ENCODE data around the gene GFI1B. TPM values are rescaled to one million over a fixed set of nuclear protein-coding genes. Genes with fewer than 3 reads are reported as not detected.

Gene GFI1B
- total and polyA plus RNA-seq, 4 donors: 0.05 to 53.6 TPM; not detected in 2

DNA sequence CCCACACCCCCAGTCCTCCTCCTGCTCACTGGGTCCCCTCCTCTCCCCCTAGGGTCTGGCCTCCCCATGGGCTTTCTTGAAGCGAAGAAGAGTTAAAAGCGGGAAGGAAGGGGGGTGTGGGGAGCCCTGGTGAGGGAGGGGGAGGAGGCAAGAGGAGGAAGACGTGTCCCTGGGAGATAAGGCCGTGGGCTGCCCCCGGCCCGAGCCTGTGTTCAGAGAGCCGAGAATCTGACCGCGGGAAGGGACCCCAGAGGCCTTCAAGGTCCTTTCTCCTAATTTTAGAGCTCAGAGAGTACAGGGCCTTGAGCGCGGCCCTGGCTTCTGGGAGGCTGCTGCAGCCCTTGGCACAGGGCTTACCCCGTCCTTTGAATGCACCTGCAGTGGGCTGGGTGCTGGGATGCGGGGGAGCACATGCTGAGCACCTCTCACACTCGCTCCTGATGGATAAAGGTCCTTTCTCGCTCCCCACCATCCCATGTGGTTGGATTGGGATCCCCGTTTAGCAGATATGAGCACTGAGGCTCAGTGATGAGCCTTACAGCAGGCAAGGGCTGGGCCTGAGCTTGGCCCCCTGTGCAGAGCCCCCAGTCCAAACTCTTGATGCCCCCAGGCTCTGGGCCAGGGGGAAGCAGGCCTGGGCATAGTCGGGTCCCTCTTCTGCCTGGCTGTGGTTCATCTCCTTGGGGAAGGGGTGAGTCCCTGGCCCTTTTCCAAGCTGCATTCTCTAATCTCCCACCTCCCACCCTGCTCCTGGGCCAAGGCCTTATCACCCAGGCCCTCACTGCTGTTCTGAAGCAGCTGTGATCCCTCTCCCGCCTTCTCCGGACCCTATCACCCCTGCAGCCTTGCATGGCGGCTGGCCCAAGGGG, 5.9 kb downstream of the GFI1B start:
- H3K4me1 ChIP-seq (ENCODE audit: control insufficient read depth in 4 of 4, insufficient read depth in 4 of 4, low read length in 3 of 4): no peaks in the 10 kb centered on the region

GRCh38 chr9:132985071-132985350, 6.5 kb downstream of the GFI1B start:
- no peak for TF ChIP-seq FOXA2 (IDR thresholded peaks at IDR 0.05)
- TF ChIP-seq HNF4A (conservative IDR thresholded peaks at IDR 0.05): no peak
- no peak for TF ChIP-seq REST (IDR thresholded peaks at IDR 0.05)
- TF ChIP-seq RAD21 (IDR thresholded peaks at IDR 0.05): no peak
- no peak for TF ChIP-seq TAF1 (conservative IDR thresholded peaks at IDR 0.05)
- no peak for TF ChIP-seq HNF4G (IDR thresholded peaks at IDR 0.05)
- TF ChIP-seq MAX (IDR thresholded peaks at IDR 0.05): no peak
- no peak for TF ChIP-seq YY1 (IDR thresholded peaks at IDR 0.05)
- no peak for TF ChIP-seq RXRA (IDR thresholded peaks at IDR 0.05)
- TF ChIP-seq, protein P1, sequence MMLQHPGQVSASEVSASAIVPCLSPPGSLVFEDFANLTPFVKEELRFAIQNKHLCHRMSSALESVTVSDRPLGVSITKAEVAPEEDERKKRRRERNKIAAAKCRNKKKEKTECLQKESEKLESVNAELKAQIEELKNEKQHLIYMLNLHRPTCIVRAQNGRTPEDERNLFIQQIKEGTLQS (IDR thresholded peaks at IDR 0.05): no peak
- no peak for TF ChIP-seq NR2F2 (IDR thresholded peaks at IDR 0.05)
- TF ChIP-seq FOXA1 (IDR thresholded peaks at IDR 0.05): no peak
- no peak for TF ChIP-seq JUND (IDR thresholded peaks at IDR 0.05)
- TF ChIP-seq SP1 (IDR thresholded peaks at IDR 0.05): no peak
- no peak for DNase-seq (ENCODE audit: low spot score)
- WGBS: 74% methylated on average over 4 of the region's 4 CpGs
- Histone ChIP-seq H3K27ac (ENCODE audit: low read depth in 1 of 2, low read length in 2 of 2) (no peak overlapping the region), H3K36me3 (ENCODE audit: control insufficient read depth in 4 of 4, insufficient read depth in 3 of 4, low read depth in 1 of 4, low read length in 3 of 4) (no peaks in the 10 kb centered on the region), H3K9me3 (ENCODE audit: control insufficient read depth in 4 of 4, low read length in 3 of 4) (no peaks in the 10 kb centered on the region), H3K9ac (ENCODE audit: low read depth in 1 of 2, low read length in 2 of 2) (no peak overlapping the region), H3K4me3 (ENCODE audit: low read depth in 1 of 3, low read length in 3 of 3) (no peak overlapping the region), H3K4me1 (ENCODE audit: control insufficient read depth in 4 of 4, insufficient read depth in 4 of 4, low read length in 3 of 4) (no peaks in the 10 kb centered on the region), H3K27me3 (ENCODE audit: control insufficient read depth in 4 of 4, insufficient read depth in 4 of 4, low read length in 3 of 4) (no peaks in the 10 kb centered on the region)

More for the DNA sequence above, 5.9 kb downstream of the GFI1B start:
- H3K27me3 ChIP-seq (ENCODE audit: control insufficient read depth in 4 of 4, insufficient read depth in 4 of 4, low read length in 3 of 4): no peaks in the 10 kb centered on the region
- H3K9ac ChIP-seq (ENCODE audit: low read depth in 1 of 2, low read length in 2 of 2): no peak overlapping the region
- H3K36me3 ChIP-seq (ENCODE audit: control insufficient read depth in 4 of 4, insufficient read depth in 3 of 4, low read depth in 1 of 4, low read length in 3 of 4): no peaks in the 10 kb centered on the region
- no peak overlapping the region for H3K4me3 ChIP-seq (ENCODE audit: low read depth in 1 of 3, low read length in 3 of 3)
- DNase-seq (ENCODE audit: low spot score): peak; percentile 83
- H3K9me3 ChIP-seq (ENCODE audit: control insufficient read depth in 4 of 4, low read length in 3 of 4): no peaks in the 10 kb centered on the region
- TF ChIP-seq GABPA (IDR thresholded peaks at IDR 0.05 in 1 of 2, conservative IDR thresholded peaks at IDR 0.05 in 1 of 2) (no peak), YY1 (IDR thresholded peaks at IDR 0.05) (no peak), REST (IDR thresholded peaks at IDR 0.05) (no peak), FOXA1 (IDR thresholded peaks at IDR 0.05) (no peak)
- H3K27ac ChIP-seq (ENCODE audit: low read depth in 1 of 2, low read length in 2 of 2): no peak overlapping the region
- 76% methylated on average over 20 of the region's 20 CpGs for WGBS
